ENCODE results near the gene OCIAD1.
A peak's percentile ranks its signal among the peaks of the same experiment; 100 is the strongest.
"Not testable (repeated sequence)": the region's sequence is repeated elsewhere in the genome, so short reads cannot be mapped to it uniquely, and the experiment has no call there.

Gene OCIAD1

DNA sequence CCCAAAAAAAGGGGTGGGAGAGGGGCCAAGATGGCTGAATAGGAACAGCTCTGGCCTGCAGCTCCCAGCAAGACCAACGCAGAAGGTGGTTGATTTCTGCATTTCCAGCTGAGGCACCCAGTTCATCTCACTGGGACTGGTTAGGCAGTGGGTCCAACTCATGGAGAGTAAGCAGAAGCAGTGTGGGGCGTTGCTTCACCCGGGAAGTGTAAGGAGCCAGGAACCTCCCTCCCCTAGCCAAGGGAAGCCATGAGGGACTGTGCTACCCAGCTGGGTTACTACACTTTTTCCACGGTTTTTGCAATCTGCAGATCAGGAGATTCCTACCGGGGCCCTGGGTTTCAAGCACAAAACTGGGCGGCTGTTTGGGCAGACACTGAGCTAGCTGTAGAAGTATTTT, 13.9 kb upstream of the OCIAD1 start:
- TF ChIP-seq CTCF (conservative IDR thresholded peaks at IDR 0.05; ENCODE audit: control insufficient read depth, insufficient read depth, low read depth, low read length) = no peak
- no peak for DNase-seq (ENCODE audit: low read depth)
- no peak overlapping the region for H3K4me3 ChIP-seq (ENCODE audit: control insufficient read depth, low read depth, low read length)

GRCh38 chr4:48821431-48821830, 9.5 kb upstream of the OCIAD1 start:
- H3K4me3 ChIP-seq (ENCODE audit: control insufficient read depth, low read depth, low read length); DNase-seq (ENCODE audit: low read depth): not testable (repeated sequence)

GRCh38 chr4:48827622-48828021, 3.3 kb upstream of the OCIAD1 start:
- no peak overlapping the region for H3K4me3 ChIP-seq (ENCODE audit: control insufficient read depth, low read depth, low read length)
- TF ChIP-seq CTCF (conservative IDR thresholded peaks at IDR 0.05; ENCODE audit: control insufficient read depth, insufficient read depth, low read depth, low read length) = no peak
- no peak for DNase-seq (ENCODE audit: low read depth)

GRCh38 chr4:48831532-48832030, 693 bp downstream of the OCIAD1 start:
- peak; percentile 26 for DNase-seq (ENCODE audit: low read depth)
- TF ChIP-seq CTCF (conservative IDR thresholded peaks at IDR 0.05; ENCODE audit: control insufficient read depth, insufficient read depth, low read depth, low read length) = no peak
- peak overlapping the region; percentile 96 for H3K4me3 ChIP-seq (ENCODE audit: control insufficient read depth, low read depth, low read length)

- no peak for TF ChIP-seq CTCF (conservative IDR thresholded peaks at IDR 0.05; ENCODE audit: control insufficient read depth, insufficient read depth, low read depth, low read length)
- no peak for DNase-seq (ENCODE audit: low read depth)
- no peak overlapping the region for H3K4me3 ChIP-seq (ENCODE audit: control insufficient read depth, low read depth, low read length)
These were observed 1.7 kb downstream of the OCIAD1 start for GRCh38 chr4:48832571-48832970.

DNA sequence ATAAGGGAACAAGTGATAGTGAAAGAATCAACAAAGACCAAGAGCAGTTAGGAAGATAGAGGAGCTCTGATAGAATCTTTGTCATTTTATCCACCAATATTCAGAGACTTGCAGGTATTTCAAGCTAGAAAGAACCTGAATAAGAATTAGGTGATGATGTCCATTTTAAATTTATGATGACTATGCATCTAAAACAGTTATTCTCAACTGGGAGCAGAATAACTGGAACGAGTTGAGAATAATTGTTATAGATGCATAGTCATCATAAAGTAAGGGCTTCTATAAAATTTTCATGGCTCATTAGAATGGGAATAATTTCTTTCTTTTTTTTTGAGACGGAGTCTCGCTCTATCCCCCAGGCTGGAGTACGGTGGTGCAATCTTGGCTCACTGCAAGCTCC, 5.8 kb downstream of the OCIAD1 start:
- no peak for DNase-seq (ENCODE audit: low read depth)
- no peak overlapping the region for H3K4me3 ChIP-seq (ENCODE audit: control insufficient read depth, low read depth, low read length)
- TF ChIP-seq CTCF (conservative IDR thresholded peaks at IDR 0.05; ENCODE audit: control insufficient read depth, insufficient read depth, low read depth, low read length) = no peak

GRCh38 chr4:48841045-48841827, 10.3 kb downstream of the OCIAD1 start:
- TF ChIP-seq CTCF (conservative IDR thresholded peaks at IDR 0.05; ENCODE audit: control insufficient read depth, insufficient read depth, low read depth, low read length) = no peak
- H3K4me3 ChIP-seq (ENCODE audit: control insufficient read depth, low read depth, low read length) = no peak overlapping the region
- DNase-seq (ENCODE audit: low read depth) = no peak
